K562 (cell line): ENCODE results near the gene PLP2. TPM values are rescaled to one million over a fixed set of nuclear protein-coding genes. Genes with fewer than 3 reads are reported as not detected.

Experiments
- ARID2 ChIP-seq: fragments of 450-650 bp; IDR thresholded peaks from 2 replicates; pipeline ENCODE4 v1.6.1; 2017; ENCODE audit warnings: antibody characterized with exemption, mild to moderate bottlenecking
- CXXC5 ChIP-seq: fragments of 250-450 bp; sonication (Bioruptor Pico); IDR thresholded peaks from 2 replicates; pipeline ENCODE4 v1.8.0; 2022; ENCODE audit warnings: inconsistent platforms, mild to moderate bottlenecking, moderate library complexity
- KHSRP ChIP-seq: fragments of 450-650 bp; IDR thresholded peaks from 2 replicates; pipeline ENCODE4 v1.6.1; 2017
- MAZ ChIP-seq, 2 experiments: fragments of 450-650 bp in 1 of 2; sonication (generic) in 1 of 2; formaldehyde crosslinking; IDR thresholded peaks in 1 of 2; conservative IDR thresholded peaks in 1 of 2; 2 replicates each; pipeline versions ENCODE4 v1.4.0 to v1.5.0; 2020; ENCODE audit warnings: mild to moderate bottlenecking in 1 of 2, missing genetic modification reagents in 1 of 2
- MTF1 ChIP-seq: fragments of 250-450 bp; sonication (Bioruptor Pico); IDR thresholded peaks from 2 replicates; pipeline ENCODE4 v1.9.0; 2021; ENCODE audit warnings: moderate library complexity, mild to moderate bottlenecking, inconsistent platforms, borderline replicate concordance
- POLR2AphosphoS5 ChIP-seq: IDR thresholded peaks from 2 replicates; pipeline ENCODE4 v1.6.1; 2011; ENCODE audit warnings: mild to moderate bottlenecking, low read depth, low read length, moderate library complexity; ENCODE audit not compliant: control insufficient read depth, insufficient read depth
- SMAD3 ChIP-seq: fragments of 450-650 bp; formaldehyde crosslinking; conservative IDR thresholded peaks from 2 replicates; pipeline ENCODE4 v1.4.0; 2020; ENCODE audit warnings: mild to moderate bottlenecking
- SOX6 ChIP-seq: fragments of 450-650 bp; IDR thresholded peaks from 2 replicates; pipeline ENCODE4 v1.6.1; 2014; ENCODE audit warnings: mild to moderate bottlenecking
- SREBF1 ChIP-seq: fragments of 150-350 bp; IDR thresholded peaks from 2 replicates; pipeline ENCODE4 v1.6.1; 2014; ENCODE audit warnings: antibody characterized with exemption, low read depth, low read length, borderline replicate concordance
- TAF7 ChIP-seq: fragments of 450-650 bp; IDR thresholded peaks from 2 replicates; pipeline ENCODE4 v1.6.1; 2016; ENCODE audit warnings: missing genetic modification characterization, missing compliant biosample characterization
- TAL1 ChIP-seq: fragments of 450-650 bp; IDR thresholded peaks from 2 replicates; pipeline ENCODE4 v1.6.1; 2016; ENCODE audit warnings: mild to moderate bottlenecking
- TARDBP ChIP-seq: fragments of 450-650 bp; IDR thresholded peaks from 2 replicates; pipeline ENCODE4 v1.6.1; 2016
- TRIM28 ChIP-seq: fragments of 450-650 bp; IDR thresholded peaks from 2 replicates; pipeline ENCODE4 v1.6.1; 2017
- ZC3H11A ChIP-seq: IDR thresholded peaks from 2 replicates; pipeline ENCODE4 v1.6.1; 2012; ENCODE audit warnings: low read depth, low read length, improper control_type of control experiment
- polyA plus RNA-seq, 8 experiments: library from polyadenylated mRNA; depleted of rRNA in 4 of 8; stranded (reverse) in 5 of 8; unstranded in 3 of 8; fragments of >200 nt; fragmentation: Nextera tagmentation in 2 of 8; fragmentation: Illumina TruSeq in 1 of 8; extraction: Ambion mirVana in 2 of 8; extraction: Trizol in 1 of 8; gene quantifications; 2 replicates each; pipeline versions ENCODE4 v1.2.1 to v1.2.3, GENCODE V29; 2011 to 2014; ENCODE audit warnings: inconsistent platforms in 1 of 8, missing spikeins in 1 of 8
- total RNA-seq, 7 experiments: library from RNA; depleted of rRNA in 6 of 7; stranded (reverse); fragments of >200 nt in 6 of 7; fragmentation: Illumina TruSeq in 2 of 7; extraction: Trizol in 2 of 7; gene quantifications; 2 replicates each; pipeline versions ENCODE4 v1.2.1 to v1.2.3, GENCODE V29; 2011 to 2021; ENCODE audit warnings: low replicate concordance in 1 of 7
- TF ChIP-seq, protein P1 (sequence below): sonication (generic); IDR thresholded peaks from 2 replicates; pipeline ENCODE4 v1.6.1; 2016
- TF ChIP-seq, protein P2 (sequence below): sonication (generic); formaldehyde crosslinking; IDR thresholded peaks from 2 replicates; pipeline ENCODE4 v1.8.0; 2022; ENCODE audit warnings: mild to moderate bottlenecking, low read depth, missing genetic modification reagents
- TF ChIP-seq, protein P3 (sequence below), 2 experiments: fragments of 200-800 bp in 1 of 2; sonication (Bioruptor generic) in 1 of 2; sonication (generic) in 1 of 2; formaldehyde crosslinking in 1 of 2; IDR thresholded peaks in 1 of 2; conservative IDR thresholded peaks in 1 of 2; 2 replicates each; pipeline versions ENCODE4 v1.5.0 to v1.6.1; 2016 to 2020; ENCODE audit warnings: missing compliant biosample characterization in 1 of 2, missing genetic modification characterization in 1 of 2, missing genetic modification reagents in 1 of 2
- TF ChIP-seq, protein P4 (sequence below): fragments of 250-450 bp; sonication (Bioruptor Pico); IDR thresholded peaks from 2 replicates; pipeline ENCODE4 v1.8.0; 2021; ENCODE audit warnings: moderate library complexity, mild to moderate bottlenecking, inconsistent platforms
- TF ChIP-seq, protein P5 (sequence below): IDR thresholded peaks from 3 replicates; pipeline ENCODE4 v1.6.1; 2011; ENCODE audit warnings: borderline replicate concordance, mild to moderate bottlenecking; ENCODE audit not compliant: insufficient read length, insufficient read depth

The PLP2 gene
- total and polyA plus RNA-seq, 9 of the 15 experiments (the other 6 are each of a cell fraction or from before 2014, with no cell fraction given): 34.7 to 236 (median 112) TPM

DNA sequence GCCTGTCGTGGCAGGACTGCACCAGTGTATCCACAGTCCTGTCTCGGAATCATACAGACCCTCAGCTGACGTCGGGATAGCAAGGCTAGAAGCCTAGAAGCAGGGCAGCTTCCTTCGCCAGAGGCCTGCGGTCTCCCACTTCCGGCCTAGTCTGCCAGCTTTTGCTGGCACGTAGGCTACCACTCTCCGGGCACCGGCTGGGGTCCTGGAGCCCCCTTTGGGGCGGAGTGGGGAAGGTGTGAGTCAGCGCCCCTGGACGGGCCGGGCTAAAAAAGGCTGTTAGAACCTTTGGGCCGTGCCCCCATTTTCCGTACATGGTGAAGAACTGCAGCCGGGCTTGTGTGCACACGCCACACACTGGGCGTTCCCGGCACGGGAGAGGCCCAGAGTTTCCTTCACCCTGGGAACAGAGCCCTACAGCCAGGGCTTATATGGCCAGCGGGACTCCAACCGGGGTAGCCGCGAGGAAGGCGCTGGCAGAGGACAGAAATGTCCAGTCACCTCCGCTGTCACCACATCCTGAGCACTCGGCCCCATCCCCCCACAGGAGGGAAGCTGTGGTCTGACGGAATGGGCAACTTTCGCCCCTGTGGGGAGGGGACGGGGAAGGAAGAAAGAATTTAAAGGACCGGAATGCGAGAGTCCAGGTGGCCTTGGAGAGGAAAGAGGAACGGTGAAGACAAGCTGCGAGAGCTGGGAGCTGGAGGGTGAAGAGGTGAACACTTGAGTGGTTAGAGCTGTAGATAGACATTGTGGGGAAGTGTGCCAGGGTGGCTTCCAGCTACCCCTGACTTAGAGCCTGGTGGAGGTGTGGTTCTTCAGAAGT, 4.6 kb upstream of the PLP2 start (continued):
- no peak for TF ChIP-seq SMAD3 (CRISPR knock-in tag)
- TF ChIP-seq TARDBP: no peak; the same call in 1 of the 2 replicates
- no peak for TF ChIP-seq TAF7
- 0 out of 2 replicates have a peak, but pooled peaks have one; percentile 35 for TF ChIP-seq CXXC5 (CRISPR knock-in tag)
- TF ChIP-seq MAZ (CRISPR knock-in tag; conservative IDR thresholded peaks at IDR 0.05 in 1 of 2, IDR thresholded peaks at IDR 0.05 in 1 of 2): peak in 1 of 2 experiments; percentile 54; a peak in 1 of 4 replicates
- TF ChIP-seq, protein P1, sequence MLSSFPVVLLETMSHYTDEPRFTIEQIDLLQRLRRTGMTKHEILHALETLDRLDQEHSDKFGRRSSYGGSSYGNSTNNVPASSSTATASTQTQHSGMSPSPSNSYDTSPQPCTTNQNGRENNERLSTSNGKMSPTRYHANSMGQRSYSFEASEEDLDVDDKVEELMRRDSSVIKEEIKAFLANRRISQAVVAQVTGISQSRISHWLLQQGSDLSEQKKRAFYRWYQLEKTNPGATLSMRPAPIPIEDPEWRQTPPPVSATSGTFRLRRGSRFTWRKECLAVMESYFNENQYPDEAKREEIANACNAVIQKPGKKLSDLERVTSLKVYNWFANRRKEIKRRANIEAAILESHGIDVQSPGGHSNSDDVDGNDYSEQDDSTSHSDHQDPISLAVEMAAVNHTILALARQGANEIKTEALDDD: no peak
- no peak for TF ChIP-seq KHSRP
- no peak for TF ChIP-seq TAL1
- TF ChIP-seq ARID2: no peak
- 0 out of 2 replicates have a peak, but pooled peaks have one; percentile 30 for TF ChIP-seq MTF1 (CRISPR knock-in tag)
- TF ChIP-seq, protein P2, sequence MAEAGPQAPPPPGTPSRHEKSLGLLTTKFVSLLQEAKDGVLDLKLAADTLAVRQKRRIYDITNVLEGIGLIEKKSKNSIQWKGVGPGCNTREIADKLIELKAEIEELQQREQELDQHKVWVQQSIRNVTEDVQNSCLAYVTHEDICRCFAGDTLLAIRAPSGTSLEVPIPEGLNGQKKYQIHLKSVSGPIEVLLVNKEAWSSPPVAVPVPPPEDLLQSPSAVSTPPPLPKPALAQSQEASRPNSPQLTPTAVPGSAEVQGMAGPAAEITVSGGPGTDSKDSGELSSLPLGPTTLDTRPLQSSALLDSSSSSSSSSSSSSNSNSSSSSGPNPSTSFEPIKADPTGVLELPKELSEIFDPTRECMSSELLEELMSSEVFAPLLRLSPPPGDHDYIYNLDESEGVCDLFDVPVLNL: no peak
- TF ChIP-seq, protein P3, sequence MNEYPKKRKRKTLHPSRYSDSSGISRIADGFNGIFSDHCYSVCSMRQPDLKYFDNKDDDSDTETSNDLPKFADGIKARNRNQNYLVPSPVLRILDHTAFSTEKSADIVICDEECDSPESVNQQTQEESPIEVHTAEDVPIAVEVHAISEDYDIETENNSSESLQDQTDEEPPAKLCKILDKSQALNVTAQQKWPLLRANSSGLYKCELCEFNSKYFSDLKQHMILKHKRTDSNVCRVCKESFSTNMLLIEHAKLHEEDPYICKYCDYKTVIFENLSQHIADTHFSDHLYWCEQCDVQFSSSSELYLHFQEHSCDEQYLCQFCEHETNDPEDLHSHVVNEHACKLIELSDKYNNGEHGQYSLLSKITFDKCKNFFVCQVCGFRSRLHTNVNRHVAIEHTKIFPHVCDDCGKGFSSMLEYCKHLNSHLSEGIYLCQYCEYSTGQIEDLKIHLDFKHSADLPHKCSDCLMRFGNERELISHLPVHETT (CRISPR knock-in tag; conservative IDR thresholded peaks at IDR 0.05 in 1 of 2, IDR thresholded peaks at IDR 0.05 in 1 of 2): 0 out of 4 replicates have a peak, but pooled peaks of 1 of the 2 experiments have one; percentile 37
- TF ChIP-seq, protein P4, sequence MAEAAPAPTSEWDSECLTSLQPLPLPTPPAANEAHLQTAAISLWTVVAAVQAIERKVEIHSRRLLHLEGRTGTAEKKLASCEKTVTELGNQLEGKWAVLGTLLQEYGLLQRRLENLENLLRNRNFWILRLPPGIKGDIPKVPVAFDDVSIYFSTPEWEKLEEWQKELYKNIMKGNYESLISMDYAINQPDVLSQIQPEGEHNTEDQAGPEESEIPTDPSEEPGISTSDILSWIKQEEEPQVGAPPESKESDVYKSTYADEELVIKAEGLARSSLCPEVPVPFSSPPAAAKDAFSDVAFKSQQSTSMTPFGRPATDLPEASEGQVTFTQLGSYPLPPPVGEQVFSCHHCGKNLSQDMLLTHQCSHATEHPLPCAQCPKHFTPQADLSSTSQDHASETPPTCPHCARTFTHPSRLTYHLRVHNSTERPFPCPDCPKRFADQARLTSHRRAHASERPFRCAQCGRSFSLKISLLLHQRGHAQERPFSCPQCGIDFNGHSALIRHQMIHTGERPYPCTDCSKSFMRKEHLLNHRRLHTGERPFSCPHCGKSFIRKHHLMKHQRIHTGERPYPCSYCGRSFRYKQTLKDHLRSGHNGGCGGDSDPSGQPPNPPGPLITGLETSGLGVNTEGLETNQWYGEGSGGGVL: no peak
- TF ChIP-seq ZC3H11A: no peak
- peak; percentile 58 for TF ChIP-seq SOX6
- no peak for TF ChIP-seq SREBF1
- TF ChIP-seq POLR2AphosphoS5: peak; percentile 44; the same call in 1 of the 2 replicates
- no peak for TF ChIP-seq TRIM28
- TF ChIP-seq, protein P5, sequence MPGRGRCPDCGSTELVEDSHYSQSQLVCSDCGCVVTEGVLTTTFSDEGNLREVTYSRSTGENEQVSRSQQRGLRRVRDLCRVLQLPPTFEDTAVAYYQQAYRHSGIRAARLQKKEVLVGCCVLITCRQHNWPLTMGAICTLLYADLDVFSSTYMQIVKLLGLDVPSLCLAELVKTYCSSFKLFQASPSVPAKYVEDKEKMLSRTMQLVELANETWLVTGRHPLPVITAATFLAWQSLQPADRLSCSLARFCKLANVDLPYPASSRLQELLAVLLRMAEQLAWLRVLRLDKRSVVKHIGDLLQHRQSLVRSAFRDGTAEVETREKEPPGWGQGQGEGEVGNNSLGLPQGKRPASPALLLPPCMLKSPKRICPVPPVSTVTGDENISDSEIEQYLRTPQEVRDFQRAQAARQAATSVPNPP: no peak
